Hepatocyte (in vitro differentiated cells): ENCODE measurements around the gene STRA6. TPM values are rescaled to one million over a fixed set of nuclear protein-coding genes. Genes with fewer than 3 reads are reported as not detected.

Experiments
- DNase-seq: peaks from one replicate; pipeline ENCODE4 v3.0.0-alpha.2; 2016; ENCODE audit warnings: low spot score
- H2AFZ ChIP-seq: fragments of 200-600 bp; sonication (generic); 2 replicates; pipeline ENCODE4 v1.6.0; 2016; ENCODE audit warnings: antibody characterized with exemption, mild to moderate bottlenecking
- H3K27ac ChIP-seq: fragments of 200-600 bp; sonication (generic); 2 replicates; pipeline ENCODE4 v1.5.1; 2016; ENCODE audit warnings: mild to moderate bottlenecking
- H3K27me3 ChIP-seq: fragments of 200-600 bp; sonication (generic); 2 replicates; pipeline ENCODE4 v1.6.1; 2016
- H3K36me3 ChIP-seq: fragments of 200-600 bp; sonication (generic); replicated peaks from 2 replicates; pipeline ENCODE4 v1.5.1; 2016; ENCODE audit warnings: low read depth; ENCODE audit not compliant: insufficient read depth
- H3K4me1 ChIP-seq: fragments of 200-600 bp; sonication (generic); 2 replicates; pipeline ENCODE4 v1.5.1; 2016; ENCODE audit warnings: mild to moderate bottlenecking, moderate library complexity; ENCODE audit not compliant: insufficient read depth
- H3K4me2 ChIP-seq: fragments of 200-600 bp; sonication (generic); 2 replicates; pipeline ENCODE4 v1.6.0; 2016
- H3K4me3 ChIP-seq: fragments of 200-600 bp; sonication (generic); 2 replicates; pipeline ENCODE4 v1.5.1; 2016; ENCODE audit warnings: mild to moderate bottlenecking
- H3K79me2 ChIP-seq: fragments of 200-600 bp; sonication (generic); 2 replicates; pipeline ENCODE4 v1.6.0; 2017; ENCODE audit warnings: mild to moderate bottlenecking
- H3K9me2 ChIP-seq: fragments of 200-600 bp; sonication (generic); replicated peaks from 2 replicates; pipeline ENCODE4 v1.6.0; 2017; ENCODE audit warnings: mild to moderate bottlenecking; ENCODE audit not compliant: insufficient read depth
- H3K9me3 ChIP-seq: fragments of 200-600 bp; sonication (generic); 2 replicates; pipeline ENCODE4 v1.5.1; 2016; ENCODE audit warnings: low read depth, mild to moderate bottlenecking
- H4K20me1 ChIP-seq: fragments of 200-600 bp; sonication (generic); 2 replicates; pipeline ENCODE4 v1.6.0; 2016; ENCODE audit warnings: mild to moderate bottlenecking; ENCODE audit not compliant: insufficient read depth, poor library complexity, severe bottlenecking
- CTCF ChIP-seq: fragments of 200-600 bp; sonication (generic); IDR thresholded peaks from 2 replicates; pipeline ENCODE4 v1.5.1; 2016; ENCODE audit warnings: antibody characterized with exemption, mild to moderate bottlenecking; ENCODE audit not compliant: poor library complexity
- EZH2 ChIP-seq: fragments of 200-600 bp; sonication (generic); IDR thresholded peaks from 2 replicates; pipeline ENCODE4 v1.6.1; 2016; ENCODE audit warnings: antibody characterized with exemption, mild to moderate bottlenecking, borderline replicate concordance
- EZH2phosphoT487 ChIP-seq: fragments of 200-600 bp; sonication (generic); IDR thresholded peaks from one replicate; pipeline ENCODE4 v1.6.1; 2018; ENCODE audit warnings: antibody characterized with exemption, mild to moderate bottlenecking, low read depth, moderate library complexity; ENCODE audit not compliant: unreplicated experiment, severe bottlenecking
- WGBS: methylation state at CpG from one replicate; pipeline ENCODE4 v1.1.6; 2016; ENCODE audit warnings: low lambda C conversion rate; ENCODE audit errors: missing lambda C conversion rate; 5-methylcytosine and 5-hydroxymethylcytosine counted together
- polyA plus RNA-seq: library from polyadenylated mRNA; unstranded; fragments of >200 nt; fragmentation: Nextera tagmentation; extraction: Ambion mirVana; gene quantifications from 2 replicates; pipeline ENCODE4 v1.2.1, GENCODE V29; 2016
- total RNA-seq: library from RNA; depleted of rRNA; stranded (reverse); fragments of >200 nt; gene quantifications from 2 replicates; pipeline ENCODE4 v1.2.3, GENCODE V29; 2014

The STRA6 gene
- total and polyA plus RNA-seq, 2 experiments from 2014 or later = 31.5 to 37.1 TPM

DNA sequence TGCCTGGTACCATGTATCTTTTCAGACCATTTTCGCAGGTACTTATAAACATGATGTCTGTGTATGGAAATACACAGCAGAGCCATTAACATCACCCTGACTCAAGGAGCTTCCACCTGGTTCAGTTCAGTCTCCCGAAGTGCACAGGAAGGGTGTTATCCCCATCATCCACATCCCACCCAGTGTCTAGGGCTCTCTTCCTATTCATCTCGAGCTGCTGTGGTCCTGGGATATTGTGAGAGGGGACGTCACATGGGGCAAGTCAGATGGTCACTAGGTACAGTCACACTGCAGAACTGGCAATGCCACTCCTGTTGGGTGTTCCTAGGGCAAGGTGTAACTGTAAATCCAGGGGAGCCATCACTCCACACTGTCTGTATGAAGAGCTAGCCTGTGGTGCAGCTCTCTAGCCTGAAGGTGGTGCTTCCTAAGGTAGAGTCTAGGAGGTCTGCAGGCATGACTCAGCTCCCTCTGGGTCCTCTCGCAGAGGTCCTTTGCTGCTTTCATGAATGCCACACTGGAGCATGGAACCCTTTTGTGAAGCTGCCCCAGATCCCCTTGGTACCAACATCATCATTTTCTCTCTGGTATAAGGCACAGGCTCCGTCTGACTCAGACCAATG, 58.3 kb downstream of the STRA6 start:
- Histone ChIP-seq H3K27ac (no peak overlapping the region), H3K4me2 (no peak overlapping the region), H3K4me1 (no peaks in the 10 kb centered on the region), H3K36me3 (no peaks in the 10 kb centered on the region), H3K9me3 (no peaks in the 10 kb centered on the region), H3K9me2 (no peaks in the 10 kb centered on the region), H4K20me1 (no peaks in the 10 kb centered on the region), H3K27me3 (peaks cover 16% of the 10 kb centered on the region), H2AFZ (no peak overlapping the region), H3K79me2 (no peaks in the 10 kb centered on the region), H3K4me3 (no peak overlapping the region)
- TF ChIP-seq CTCF (no peak), EZH2phosphoT487 (no peak), EZH2 (no peak)
- DNase-seq = no peak
- 80% methylated on average over 6 of the region's 6 CpGs for WGBS

GRCh38 chr15:74141591-74141990, 61.0 kb downstream of the STRA6 start:
- TF ChIP-seq EZH2phosphoT487 = no peak
- TF ChIP-seq EZH2 = no peak
- no peak for TF ChIP-seq CTCF
- H3K27me3 ChIP-seq = peaks cover 19% of the 10 kb centered on the region
- WGBS = 92% methylated on average over 1 of the region's 1 CpG

GRCh38 chr15:74138642-74139041, 63.9 kb downstream of the STRA6 start:
- Histone ChIP-seq H3K36me3 (no peaks in the 10 kb centered on the region), H3K4me1 (peaks cover 20% of the 10 kb centered on the region), H3K4me3 (no peak overlapping the region), H3K79me2 (no peaks in the 10 kb centered on the region), H2AFZ (no peak overlapping the region), H3K9me3 (no peaks in the 10 kb centered on the region), H3K27me3 (peaks cover 45% of the 10 kb centered on the region), H3K9me2 (no peaks in the 10 kb centered on the region), H4K20me1 (no peaks in the 10 kb centered on the region), H3K4me2 (no peak overlapping the region), H3K27ac (no peak overlapping the region)
- 94% methylated on average over 4 of the region's 4 CpGs for WGBS
- no peak for DNase-seq
- TF ChIP-seq EZH2phosphoT487 (no peak), EZH2 (no peak), CTCF (no peak)

More at GRCh38 chr15:74141591-74141990, 61.0 kb downstream of the STRA6 start:
- H3K36me3 ChIP-seq = no peaks in the 10 kb centered on the region
- H2AFZ ChIP-seq = no peak overlapping the region
- peaks cover 8% of the 10 kb centered on the region for H3K4me1 ChIP-seq
- no peak overlapping the region for H3K4me3 ChIP-seq
- H3K9me3 ChIP-seq = no peaks in the 10 kb centered on the region
- H3K9me2 ChIP-seq = no peaks in the 10 kb centered on the region
- no peak for DNase-seq
- H3K79me2 ChIP-seq = no peaks in the 10 kb centered on the region
- H4K20me1 ChIP-seq = no peaks in the 10 kb centered on the region
- H3K27ac ChIP-seq = no peak overlapping the region
- H3K4me2 ChIP-seq = no peak overlapping the region

DNA sequence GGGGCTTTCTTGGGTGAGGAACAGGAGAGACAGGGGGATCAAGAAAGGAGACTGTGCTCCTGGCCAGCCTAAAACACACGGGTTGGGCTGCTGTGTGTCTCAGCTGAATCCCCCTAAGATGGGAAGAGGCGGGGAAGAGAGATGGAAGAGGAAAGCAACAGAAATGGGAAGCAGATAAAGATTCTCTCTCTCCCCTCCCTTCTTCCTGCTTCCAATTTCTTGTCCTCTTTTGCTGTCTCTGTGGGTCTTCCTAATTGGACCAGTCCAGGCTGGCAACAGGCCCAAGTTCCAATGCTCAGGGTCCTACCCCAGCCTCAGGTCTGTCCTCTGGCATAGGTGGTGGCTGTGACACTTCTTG, 65.1 kb downstream of the STRA6 start:
- no peaks in the 10 kb centered on the region for H3K9me3 ChIP-seq
- H3K27ac ChIP-seq = peak overlapping the region; percentile 46
- WGBS = 82% methylated on average over 2 of the region's 2 CpGs
- H3K9me2 ChIP-seq = no peaks in the 10 kb centered on the region
- H3K27me3 ChIP-seq = peaks cover 57% of the 10 kb centered on the region
- no peaks in the 10 kb centered on the region for H3K36me3 ChIP-seq
- H2AFZ ChIP-seq = no peak overlapping the region
- H3K79me2 ChIP-seq = no peaks in the 10 kb centered on the region
- no peak for DNase-seq
- H3K4me2 ChIP-seq = no peak overlapping the region
- H3K4me3 ChIP-seq = no peak overlapping the region
- TF ChIP-seq EZH2 = no peak
- no peak for TF ChIP-seq EZH2phosphoT487
- TF ChIP-seq CTCF = no peak
- peaks cover 20% of the 10 kb centered on the region for H3K4me1 ChIP-seq
- H4K20me1 ChIP-seq = no peaks in the 10 kb centered on the region
